HCT116 (cell line): ENCODE results near the gene A3GALT2.

Experiments used
- CTCF ChIP-seq, 3 experiments: fragments of 200-600 bp in 1 of 3; sonication (generic) in 1 of 3; IDR thresholded peaks in 2 of 3; conservative IDR thresholded peaks in 1 of 3; 2 replicates each; pipeline ENCODE4 v1.5.1; 2012 to 2017; ENCODE audit warnings: low read depth in 2 of 3, low read length in 2 of 3, antibody characterized with exemption in 1 of 3, borderline replicate concordance in 1 of 3, control low read depth in 1 of 3, mild to moderate bottlenecking in 1 of 3, mixed read lengths in 1 of 3, mixed run types in 1 of 3, moderate library complexity in 1 of 3; ENCODE audit not compliant: insufficient read depth in 1 of 3
- EZH2 ChIP-seq: fragments of 200-600 bp; sonication (generic); IDR thresholded peaks from 2 replicates; pipeline ENCODE4 v1.6.1; 2017; ENCODE audit warnings: antibody characterized with exemption, mixed run types
- MAX ChIP-seq: IDR thresholded peaks from 2 replicates; pipeline ENCODE4 v1.6.1; 2012
- POLR2AphosphoS5 ChIP-seq: IDR thresholded peaks from 2 replicates; pipeline ENCODE4 v1.6.1; 2011; ENCODE audit warnings: mild to moderate bottlenecking, low read depth, low read length, moderate library complexity
- RAD21 ChIP-seq: IDR thresholded peaks from 2 replicates; pipeline ENCODE4 v1.6.1; 2012; ENCODE audit warnings: low read depth, mild to moderate bottlenecking
- REST ChIP-seq: IDR thresholded peaks from 2 replicates; pipeline ENCODE4 v1.6.1; 2012; ENCODE audit warnings: low read depth
- SIN3A ChIP-seq: IDR thresholded peaks from 2 replicates; pipeline ENCODE4 v1.6.1; 2012; ENCODE audit warnings: low read depth

GRCh38 chr1:33331444-33332356 is 10.8 kb upstream of the A3GALT2 start:
- TF ChIP-seq SIN3A (no peak), MAX (no peak), POLR2AphosphoS5 (no peak), REST (no peak), CTCF (IDR thresholded peaks at IDR 0.05 in 2 of 3, conservative IDR thresholded peaks at IDR 0.05 in 1 of 3; ENCODE audit: borderline replicate concordance in 1 of 3, insufficient read depth in 1 of 3, low read depth in 2 of 3, low read length in 2 of 3) (no peak), EZH2 (no peak), RAD21 (no peak)
